Measurements from ENCODE around the gene MYO5B.

DNA sequence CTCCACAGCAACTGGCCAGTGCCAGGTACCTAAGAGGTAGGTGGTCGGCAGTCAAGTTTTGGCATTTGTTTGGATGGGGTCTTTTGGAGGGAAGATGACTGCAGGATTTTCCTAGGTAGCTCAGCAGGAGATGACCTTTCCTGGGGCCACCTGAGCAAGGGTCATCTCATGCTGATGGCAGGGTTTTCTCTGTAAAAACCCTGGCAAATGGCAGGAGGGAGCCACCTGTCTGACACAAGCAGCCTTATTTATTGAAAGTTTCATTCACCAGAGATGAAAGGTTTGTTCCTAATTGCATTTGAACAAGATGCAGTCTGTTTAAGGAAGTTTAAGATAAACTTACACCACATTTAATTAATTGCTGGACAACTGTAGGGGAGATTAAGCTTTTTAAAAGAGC, 350.0 kb downstream of the MYO5B start:
- TF ChIP-seq, protein P1, sequence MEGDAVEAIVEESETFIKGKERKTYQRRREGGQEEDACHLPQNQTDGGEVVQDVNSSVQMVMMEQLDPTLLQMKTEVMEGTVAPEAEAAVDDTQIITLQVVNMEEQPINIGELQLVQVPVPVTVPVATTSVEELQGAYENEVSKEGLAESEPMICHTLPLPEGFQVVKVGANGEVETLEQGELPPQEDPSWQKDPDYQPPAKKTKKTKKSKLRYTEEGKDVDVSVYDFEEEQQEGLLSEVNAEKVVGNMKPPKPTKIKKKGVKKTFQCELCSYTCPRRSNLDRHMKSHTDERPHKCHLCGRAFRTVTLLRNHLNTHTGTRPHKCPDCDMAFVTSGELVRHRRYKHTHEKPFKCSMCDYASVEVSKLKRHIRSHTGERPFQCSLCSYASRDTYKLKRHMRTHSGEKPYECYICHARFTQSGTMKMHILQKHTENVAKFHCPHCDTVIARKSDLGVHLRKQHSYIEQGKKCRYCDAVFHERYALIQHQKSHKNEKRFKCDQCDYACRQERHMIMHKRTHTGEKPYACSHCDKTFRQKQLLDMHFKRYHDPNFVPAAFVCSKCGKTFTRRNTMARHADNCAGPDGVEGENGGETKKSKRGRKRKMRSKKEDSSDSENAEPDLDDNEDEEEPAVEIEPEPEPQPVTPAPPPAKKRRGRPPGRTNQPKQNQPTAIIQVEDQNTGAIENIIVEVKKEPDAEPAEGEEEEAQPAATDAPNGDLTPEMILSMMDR (IDR thresholded peaks at IDR 0.05; ENCODE audit: poor library complexity, severe bottlenecking): no peak
- no peak for TF ChIP-seq EP300 (conservative IDR thresholded peaks at IDR 0.05; ENCODE audit: poor library complexity, severe bottlenecking)
- TF ChIP-seq POLR2AphosphoS5 (IDR thresholded peaks at IDR 0.05): no peak
- TF ChIP-seq MXI1 (conservative IDR thresholded peaks at IDR 0.05; ENCODE audit: poor library complexity, severe bottlenecking): no peak
